Prostate gland (tissue), 2 donors: ENCODE results near the gene ARHGEF2. TPM values are rescaled to one million over a fixed set of nuclear protein-coding genes. Genes with fewer than 3 reads are reported as not detected.

Source experiments
- DNase-seq: peaks from one replicate; pipeline ENCODE4 v3.0.0-alpha.2; 2019; ENCODE audit warnings: low spot score
- H3K27ac ChIP-seq, 2 donors: fragments of 200-600 bp; sonication (generic); 2 replicates each; pipeline ENCODE4 v1.5.1; 2017 to 2019
- H3K27me3 ChIP-seq: fragments of 200-600 bp; sonication (generic); replicated peaks from 2 replicates; pipeline ENCODE4 v1.5.1; 2019; ENCODE audit not compliant: insufficient read depth
- H3K36me3 ChIP-seq, 2 donors: fragments of 200-600 bp; sonication (generic); 1 replicate in 1 of 2; 2 replicates in 1 of 2; pipeline versions ENCODE4 v1.5.1 to v1.8.1; 2017 to 2019
- H3K4me1 ChIP-seq: fragments of 200-600 bp; sonication (generic); replicated peaks from 2 replicates; pipeline ENCODE4 v1.5.1; 2019
- H3K4me3 ChIP-seq, 2 donors: fragments of 200-600 bp; sonication (generic); 2 replicates each; pipeline ENCODE4 v1.5.1; 2017 to 2019
- H3K9me3 ChIP-seq: fragments of 200-600 bp; sonication (generic); 2 replicates; pipeline ENCODE4 v1.5.1; 2017
- POLR2A ChIP-seq: fragments of 450-650 bp; IDR thresholded peaks from one replicate; pipeline ENCODE4 v1.6.1; 2016; ENCODE audit warnings: antibody characterized with exemption, mild to moderate bottlenecking
- POLR2AphosphoS5 ChIP-seq: sonication (generic); formaldehyde crosslinking; IDR thresholded peaks from one replicate; pipeline ENCODE4 v1.6.1; 2017; ENCODE audit warnings: antibody characterized with exemption
- WGBS: methylation state at CpG from one replicate; pipeline ENCODE4 v1.1.5; 2018; 5-methylcytosine and 5-hydroxymethylcytosine counted together
- intact Hi-C: fragments of 100-400 bp; cut with DNase I; formaldehyde crosslinking; loops from one replicate; pipeline ENCODE4 v1.14.2; 2022
- total RNA-seq, 2 donors: library from RNA; depleted of rRNA; stranded (reverse); fragments of >200 nt; gene quantifications; one replicate each; pipeline ENCODE4 v1.1.0, GENCODE V29; 2016
- TF ChIP-seq, protein P1 (sequence below), 4 experiments: fragments of 200-600 bp in 2 of 4; fragments of 450-650 bp in 2 of 4; sonication (generic) in 2 of 4; IDR thresholded peaks; 1 replicate in 3 of 4; 2 replicates in 1 of 4; pipeline ENCODE4 v1.5.1; 2016 to 2019; ENCODE audit warnings: antibody characterized with exemption in 4 of 4, mild to moderate bottlenecking in 2 of 4, moderate library complexity in 2 of 4

Gene ARHGEF2
- total RNA-seq, 2 donors from 2014 or later = 35.8 to 66.2 TPM

DNA sequence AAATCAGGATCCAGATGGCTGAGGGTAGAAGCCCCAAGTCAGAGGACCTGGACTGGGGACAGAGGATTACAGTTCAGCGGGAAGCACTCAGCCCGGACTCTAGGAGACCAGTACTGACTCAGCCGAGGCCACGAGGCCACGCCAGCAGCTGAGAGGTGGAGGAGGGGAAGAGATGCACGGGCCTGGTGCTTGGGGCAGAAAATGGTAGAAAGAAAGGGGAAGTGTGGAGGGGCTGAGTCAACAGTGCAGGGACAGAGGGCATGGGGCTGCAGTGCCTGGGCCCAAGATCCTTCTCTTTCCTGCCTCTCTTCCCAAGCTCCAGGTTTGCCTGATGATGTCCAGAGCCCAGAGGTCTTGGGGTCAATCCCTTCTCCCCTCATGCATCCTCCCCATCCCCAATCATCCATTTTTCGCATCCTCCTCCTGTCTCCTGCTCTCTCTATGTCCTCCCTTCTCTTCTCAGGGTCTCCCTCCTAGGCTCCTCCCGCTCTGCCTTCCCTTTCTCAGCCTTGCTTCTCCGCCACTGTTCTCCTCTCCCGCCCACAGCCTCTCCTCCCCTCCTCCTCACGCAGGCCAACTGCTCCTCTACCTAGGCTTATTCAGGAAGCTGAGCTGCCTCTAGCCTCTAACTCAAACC is 7.7 kb downstream of the ARHGEF2 start:
- Histone ChIP-seq H3K27me3 (no peaks in the 10 kb centered on the region), H3K27ac (no peak overlapping the region), H3K36me3 (no peaks in the 10 kb centered on the region), H3K4me1 (peaks cover 14% of the 10 kb centered on the region), H3K9me3 (no peaks in the 10 kb centered on the region), H3K4me3 (no peak overlapping the region)
- DNase-seq = no peak
- TF ChIP-seq, protein P1, sequence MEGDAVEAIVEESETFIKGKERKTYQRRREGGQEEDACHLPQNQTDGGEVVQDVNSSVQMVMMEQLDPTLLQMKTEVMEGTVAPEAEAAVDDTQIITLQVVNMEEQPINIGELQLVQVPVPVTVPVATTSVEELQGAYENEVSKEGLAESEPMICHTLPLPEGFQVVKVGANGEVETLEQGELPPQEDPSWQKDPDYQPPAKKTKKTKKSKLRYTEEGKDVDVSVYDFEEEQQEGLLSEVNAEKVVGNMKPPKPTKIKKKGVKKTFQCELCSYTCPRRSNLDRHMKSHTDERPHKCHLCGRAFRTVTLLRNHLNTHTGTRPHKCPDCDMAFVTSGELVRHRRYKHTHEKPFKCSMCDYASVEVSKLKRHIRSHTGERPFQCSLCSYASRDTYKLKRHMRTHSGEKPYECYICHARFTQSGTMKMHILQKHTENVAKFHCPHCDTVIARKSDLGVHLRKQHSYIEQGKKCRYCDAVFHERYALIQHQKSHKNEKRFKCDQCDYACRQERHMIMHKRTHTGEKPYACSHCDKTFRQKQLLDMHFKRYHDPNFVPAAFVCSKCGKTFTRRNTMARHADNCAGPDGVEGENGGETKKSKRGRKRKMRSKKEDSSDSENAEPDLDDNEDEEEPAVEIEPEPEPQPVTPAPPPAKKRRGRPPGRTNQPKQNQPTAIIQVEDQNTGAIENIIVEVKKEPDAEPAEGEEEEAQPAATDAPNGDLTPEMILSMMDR (IDR thresholded peaks at IDR 0.05) = no peak
- TF ChIP-seq POLR2A = no peak
- no peak for TF ChIP-seq POLR2AphosphoS5
- intact Hi-C loops = no loop called here
- WGBS = 55% methylated on average over 11 of the region's 11 CpGs

DNA sequence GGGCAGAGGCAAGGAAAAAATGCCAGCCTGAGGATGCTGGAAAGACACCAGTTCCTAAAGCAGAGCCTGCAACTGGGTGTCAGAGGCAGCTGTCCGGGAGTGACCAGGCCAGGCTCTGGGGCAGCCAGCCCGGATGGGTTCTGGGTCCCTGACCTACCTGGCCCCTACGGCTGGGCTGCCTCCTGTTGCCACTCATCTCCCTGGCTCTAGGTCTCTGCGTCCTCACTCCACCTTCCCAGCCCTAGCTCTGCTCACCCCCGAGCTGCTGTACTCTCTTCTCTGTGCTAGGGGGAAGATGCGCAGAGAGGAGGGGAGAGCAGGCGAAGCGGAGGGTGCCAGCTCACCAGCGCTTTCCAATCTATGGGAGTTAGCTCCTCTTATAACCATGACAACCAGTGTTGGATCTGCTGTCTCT is 9.0 kb downstream of the ARHGEF2 start:
- Histone ChIP-seq H3K4me1 (peaks cover 4% of the 10 kb centered on the region), H3K4me3 (no peak overlapping the region), H3K9me3 (no peaks in the 10 kb centered on the region), H3K27me3 (no peaks in the 10 kb centered on the region), H3K36me3 (no peaks in the 10 kb centered on the region), H3K27ac (no peak overlapping the region)
- DNase-seq = no peak
- TF ChIP-seq POLR2A (no peak), POLR2AphosphoS5 (no peak)
- TF ChIP-seq, protein P1 (IDR thresholded peaks at IDR 0.05) = no peak
- intact Hi-C loops = no loop called here
- WGBS = 74% methylated on average over 9 of the region's 9 CpGs

GRCh38 chr1:155968670-155969069 is 9.7 kb downstream of the ARHGEF2 start:
- H3K27ac ChIP-seq = peak overlapping the region in 1 of 2 donors; percentile 21
- TF ChIP-seq, protein P1 (IDR thresholded peaks at IDR 0.05) = no peak
- no peaks in the 10 kb centered on the region for H3K9me3 ChIP-seq
- H3K27me3 ChIP-seq = no peaks in the 10 kb centered on the region
- H3K4me3 ChIP-seq = no peak overlapping the region
- no peaks in the 10 kb centered on the region for H3K36me3 ChIP-seq
- intact Hi-C loops = no loop called here
- H3K4me1 ChIP-seq = no peaks in the 10 kb centered on the region
- 51% methylated on average over 3 of the region's 3 CpGs for WGBS
- DNase-seq = no peak

- Histone ChIP-seq H3K9me3 (no peaks in the 10 kb centered on the region), H3K4me1 (no peaks in the 10 kb centered on the region), H3K27me3 (no peaks in the 10 kb centered on the region), H3K36me3 (no peaks in the 10 kb centered on the region), H3K4me3 (no peak overlapping the region), H3K27ac (peak overlapping the region in 1 of 2 donors; percentile 35)
- intact Hi-C loops = no loop called here
- WGBS = 74% methylated on average over 7 of the region's 7 CpGs
- no peak for DNase-seq
- no peak for TF ChIP-seq POLR2AphosphoS5
- TF ChIP-seq POLR2A = no peak
- TF ChIP-seq, protein P1 (IDR thresholded peaks at IDR 0.05) = no peak
These were observed 10.3 kb downstream of the ARHGEF2 start for GRCh38 chr1:155968051-155968400.

DNA sequence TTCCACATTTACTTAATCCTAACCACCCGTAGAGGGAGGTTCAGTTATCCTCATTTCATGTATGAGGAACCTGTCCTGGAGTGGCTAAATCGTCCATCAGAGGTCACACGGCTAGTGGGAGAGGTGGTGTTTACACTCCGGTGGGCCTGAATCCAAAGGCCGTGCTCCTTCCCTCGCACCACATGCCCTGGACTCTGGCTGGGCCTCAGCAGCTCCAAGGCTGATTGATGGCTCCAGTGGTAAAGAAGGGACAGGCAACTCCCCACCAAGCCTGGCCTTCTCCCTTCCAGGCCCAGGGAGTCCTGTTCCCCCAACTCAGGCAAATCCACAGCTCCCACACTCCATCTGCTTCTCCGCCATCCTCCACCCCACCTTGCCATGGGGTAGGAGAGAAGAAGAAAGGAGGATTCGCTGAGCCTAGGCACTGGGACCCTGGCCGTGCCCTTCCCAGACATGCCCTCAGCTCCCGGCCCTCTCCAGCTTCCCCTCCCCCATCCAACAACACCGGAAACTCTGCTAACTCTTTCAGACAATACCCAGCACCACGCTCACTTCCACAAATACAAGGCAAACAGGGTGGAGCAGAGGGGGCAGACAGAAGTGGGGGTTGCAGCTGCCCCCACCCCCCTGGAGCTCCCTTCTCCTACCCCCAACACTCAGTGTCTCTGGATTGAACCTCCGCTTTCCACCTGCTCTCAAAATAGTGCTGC is 10.9 kb downstream of the ARHGEF2 start:
- H3K27me3 ChIP-seq = no peaks in the 10 kb centered on the region
- intact Hi-C loops = no loop called here
- H3K4me1 ChIP-seq = no peaks in the 10 kb centered on the region
- H3K27ac ChIP-seq = peak overlapping the region; percentile 24 to 35
- H3K36me3 ChIP-seq = peaks cover 0 to 4% of the 10 kb centered on the region in 2 donors
- no peak for DNase-seq
- WGBS = 50% methylated on average over 13 of the region's 13 CpGs
- no peak overlapping the region for H3K4me3 ChIP-seq
- H3K9me3 ChIP-seq = no peaks in the 10 kb centered on the region
- TF ChIP-seq, protein P1 (IDR thresholded peaks at IDR 0.05) = no peak
